Esophagus (tissue), 2 donors: ENCODE data around the gene ACVR1. TPM values are rescaled to one million over a fixed set of nuclear protein-coding genes. Genes with fewer than 3 reads are reported as not detected.

Source experiments
- H3K27ac ChIP-seq, 2 donors: one replicate each; pipeline ENCODE4 v1.5.1; 2013; ENCODE audit warnings: low read depth in 2 of 2, mild to moderate bottlenecking in 2 of 2, inconsistent platforms in 1 of 2, low read length in 1 of 2, moderate library complexity in 1 of 2
- H3K27me3 ChIP-seq, 2 donors: one replicate each; pipeline ENCODE4 v1.6.1; 2013; ENCODE audit warnings: low read length in 2 of 2, control low read depth in 1 of 2, mild to moderate bottlenecking in 1 of 2; ENCODE audit not compliant: insufficient read depth in 2 of 2, control insufficient read depth in 1 of 2
- H3K36me3 ChIP-seq, 2 donors: one replicate each; pipeline ENCODE4 v1.6.1; 2013; ENCODE audit warnings: low read length in 1 of 2; ENCODE audit not compliant: control insufficient read depth in 2 of 2, insufficient read depth in 2 of 2
- H3K4me1 ChIP-seq, 2 donors: one replicate each; pipeline ENCODE4 v1.6.1; 2013; ENCODE audit warnings: low read length in 1 of 2; ENCODE audit not compliant: control insufficient read depth in 2 of 2, insufficient read depth in 2 of 2
- H3K4me3 ChIP-seq, 2 donors: one replicate each; pipeline ENCODE4 v1.5.1; 2013; ENCODE audit warnings: low read length in 2 of 2, mild to moderate bottlenecking in 2 of 2, low read depth in 1 of 2, moderate library complexity in 1 of 2
- H3K9me3 ChIP-seq, 2 donors: one replicate each; pipeline ENCODE4 v1.6.1; 2013; ENCODE audit warnings: mild to moderate bottlenecking in 2 of 2, low read depth in 1 of 2, low read length in 1 of 2, moderate library complexity in 1 of 2; ENCODE audit not compliant: control insufficient read depth in 2 of 2, insufficient read depth in 1 of 2
- WGBS, 2 donors: extraction: QIAGEN DNeasy Blood & Tissue Kit; methylation state at CpG; one replicate each; pipeline ENCODE4 v1.1.7; 2013; 5-methylcytosine and 5-hydroxymethylcytosine counted together
- polyA plus RNA-seq, 2 donors: library from polyadenylated mRNA; stranded (reverse); fragments of 200-250 nt; gene quantifications; one replicate each; pipeline ENCODE4 v1.2.3, GENCODE V29; 2013
- donor health status: healthy with polysubstance abuse.
- donor health status: Bipolar disorder and iron deficiency.

The ACVR1 gene
- polyA plus RNA-seq, 2 donors = 1.8 to 5.9 TPM

- no peaks in the 10 kb centered on the region for H3K36me3 ChIP-seq
- H3K4me3 ChIP-seq = no peak overlapping the region
- no peaks in the 10 kb centered on the region for H3K27me3 ChIP-seq
- peaks cover 0 to 5% of the 10 kb centered on the region in 2 donors for H3K4me1 ChIP-seq
- WGBS, 2 donors = 62 to 67% methylated on average over 4 of the region's 4 CpGs
- H3K27ac ChIP-seq = no peak overlapping the region
- no peaks in the 10 kb centered on the region for H3K9me3 ChIP-seq
Observed at GRCh38 chr2:157866666-157867642, 9.2 kb downstream of the ACVR1 start.

- Histone ChIP-seq H3K27ac (no peak overlapping the region), H3K4me3 (no peak overlapping the region), H3K27me3 (no peaks in the 10 kb centered on the region), H3K4me1 (peaks cover 0 to 5% of the 10 kb centered on the region in 2 donors), H3K9me3 (no peaks in the 10 kb centered on the region), H3K36me3 (no peaks in the 10 kb centered on the region)
- WGBS, 2 donors = 54 to 73% methylated on average over 3 of the region's 3 CpGs
Observed at GRCh38 chr2:157866202-157866601, 9.9 kb downstream of the ACVR1 start.

GRCh38 chr2:157864857-157865430, 11.2 kb downstream of the ACVR1 start:
- no peaks in the 10 kb centered on the region for H3K9me3 ChIP-seq
- WGBS, 2 donors = 87 to 94% methylated on average over 2 of the region's 2 CpGs
- no peak overlapping the region for H3K27ac ChIP-seq
- peaks cover 0 to 5% of the 10 kb centered on the region in 2 donors for H3K4me1 ChIP-seq
- H3K27me3 ChIP-seq = no peaks in the 10 kb centered on the region
- H3K36me3 ChIP-seq = no peaks in the 10 kb centered on the region
- H3K4me3 ChIP-seq = no peak overlapping the region

GRCh38 chr2:157858846-157859245, 17.3 kb downstream of the ACVR1 start:
- 81% methylated on average over 6 of the region's 6 CpGs for WGBS, 2 donors
- H3K4me1 ChIP-seq = no peaks in the 10 kb centered on the region
- no peak overlapping the region for H3K27ac ChIP-seq
- H3K36me3 ChIP-seq = peaks cover 0 to 3% of the 10 kb centered on the region in 2 donors
- H3K4me3 ChIP-seq = no peak overlapping the region
- no peaks in the 10 kb centered on the region for H3K9me3 ChIP-seq
- H3K27me3 ChIP-seq = no peaks in the 10 kb centered on the region

- Histone ChIP-seq H3K27ac (no peak overlapping the region), H3K9me3 (no peaks in the 10 kb centered on the region), H3K4me1 (no peaks in the 10 kb centered on the region), H3K27me3 (no peaks in the 10 kb centered on the region), H3K4me3 (no peak overlapping the region), H3K36me3 (peaks cover 0 to 3% of the 10 kb centered on the region in 2 donors)
- WGBS, 2 donors = 81 to 89% methylated on average over 4 of the region's 4 CpGs
Observed at GRCh38 chr2:157857881-157858280, 18.2 kb downstream of the ACVR1 start.

GRCh38 chr2:157856187-157856515, 20.0 kb downstream of the ACVR1 start:
- H3K27me3 ChIP-seq = no peaks in the 10 kb centered on the region
- H3K9me3 ChIP-seq = no peaks in the 10 kb centered on the region
- 92 to 93% methylated on average over 2 of the region's 2 CpGs for WGBS, 2 donors
- H3K4me3 ChIP-seq = no peak overlapping the region
- H3K27ac ChIP-seq = no peak overlapping the region
- no peaks in the 10 kb centered on the region for H3K4me1 ChIP-seq
- H3K36me3 ChIP-seq = peaks cover 0 to 3% of the 10 kb centered on the region in 2 donors

- Histone ChIP-seq H3K4me3 (no peak overlapping the region), H3K36me3 (peaks cover 0 to under 1% of the 10 kb centered on the region in 2 donors), H3K27ac (no peak overlapping the region), H3K9me3 (no peaks in the 10 kb centered on the region), H3K27me3 (no peaks in the 10 kb centered on the region), H3K4me1 (no peaks in the 10 kb centered on the region)
- WGBS, 2 donors = 94 to 98% methylated on average over 3 of the region's 3 CpGs
Observed at GRCh38 chr2:157853820-157854219, 22.3 kb downstream of the ACVR1 start.

GRCh38 chr2:157853211-157853610, 22.9 kb downstream of the ACVR1 start:
- Histone ChIP-seq H3K9me3 (no peaks in the 10 kb centered on the region), H3K4me3 (no peak overlapping the region), H3K4me1 (no peaks in the 10 kb centered on the region), H3K27ac (no peak overlapping the region), H3K36me3 (no peaks in the 10 kb centered on the region), H3K27me3 (no peaks in the 10 kb centered on the region)
- 91 to 98% methylated on average over 2 of the region's 2 CpGs for WGBS, 2 donors

GRCh38 chr2:157849591-157849990, 26.5 kb downstream of the ACVR1 start:
- 66 to 69% methylated on average over 2 of the region's 2 CpGs for WGBS, 2 donors
- Histone ChIP-seq H3K9me3 (no peaks in the 10 kb centered on the region), H3K4me1 (peaks cover 0 to 4% of the 10 kb centered on the region in 2 donors), H3K4me3 (no peak overlapping the region), H3K27ac (no peak overlapping the region), H3K27me3 (no peaks in the 10 kb centered on the region), H3K36me3 (no peaks in the 10 kb centered on the region)
